GM21515 (cell line): ENCODE data around the gene C3orf33.

Experiments used
- ATAC-seq: cut with Tn5 transposase; IDR thresholded peaks from one replicate; pipeline ENCODE4 v1.9.1; 2021; ENCODE audit not compliant: unreplicated experiment

C3orf33 gene

DNA sequence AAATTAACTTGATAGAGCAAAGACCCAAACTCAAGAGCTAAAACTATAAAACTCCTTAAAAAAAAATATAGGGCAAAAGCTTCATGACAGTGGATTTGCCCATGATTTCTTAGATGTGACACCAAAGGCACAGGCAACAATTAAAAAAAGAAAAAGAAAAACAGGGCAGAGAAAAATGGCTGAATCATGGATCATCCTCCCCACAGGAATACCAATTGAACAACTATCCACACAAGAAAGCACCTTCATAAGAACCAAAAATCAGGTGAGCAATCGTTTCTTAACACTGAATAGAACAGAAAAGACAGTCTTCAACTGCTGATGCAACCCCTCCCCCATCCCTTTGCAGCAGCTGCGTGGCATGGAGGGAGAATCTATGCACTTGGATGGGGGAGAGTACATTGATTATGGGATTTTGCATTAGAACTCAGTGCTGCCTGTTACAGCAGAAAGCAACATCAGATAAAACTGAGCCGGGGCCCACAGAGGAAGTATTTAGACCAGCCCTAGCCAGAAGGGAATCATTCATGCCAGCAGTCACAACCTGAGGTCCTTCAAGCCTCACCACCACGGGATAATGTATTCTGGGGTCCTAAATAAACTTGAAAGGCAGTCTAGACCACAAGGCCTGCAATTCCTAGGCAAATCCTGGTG lies 15.7 kb downstream of the C3orf33 start:
- no peak for ATAC-seq

DNA sequence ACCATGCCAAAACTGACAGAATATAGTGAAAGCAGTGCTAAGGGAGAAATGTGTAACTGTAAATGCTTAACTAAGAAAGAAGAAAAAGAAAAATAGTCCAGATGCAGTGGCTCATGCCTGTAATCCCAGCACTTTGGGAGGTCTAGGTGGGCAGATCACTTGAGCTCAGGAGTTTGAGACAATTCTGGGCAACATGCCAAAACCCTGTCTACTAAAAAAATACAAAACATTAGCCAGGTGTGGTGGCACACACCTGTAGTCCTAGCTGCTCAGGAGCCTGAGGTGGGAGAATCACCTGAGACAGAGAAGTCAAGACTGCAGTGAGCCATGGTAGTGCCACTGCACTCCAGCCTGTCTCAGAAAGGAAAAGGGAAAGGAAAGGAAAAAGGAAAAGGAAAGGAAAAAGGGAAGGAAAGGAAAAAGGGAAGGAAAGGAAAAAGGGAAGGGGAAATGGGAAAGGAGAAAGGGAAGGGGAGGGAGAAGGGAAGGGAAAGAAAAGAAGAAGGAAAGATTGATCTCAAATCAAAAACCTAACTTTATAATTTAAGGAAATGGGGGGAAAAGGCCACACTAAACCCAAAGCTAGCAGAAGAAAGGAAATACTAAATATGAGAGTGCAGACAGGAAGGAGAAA lies 20.3 kb downstream of the C3orf33 start:
- ATAC-seq, result no peak

DNA sequence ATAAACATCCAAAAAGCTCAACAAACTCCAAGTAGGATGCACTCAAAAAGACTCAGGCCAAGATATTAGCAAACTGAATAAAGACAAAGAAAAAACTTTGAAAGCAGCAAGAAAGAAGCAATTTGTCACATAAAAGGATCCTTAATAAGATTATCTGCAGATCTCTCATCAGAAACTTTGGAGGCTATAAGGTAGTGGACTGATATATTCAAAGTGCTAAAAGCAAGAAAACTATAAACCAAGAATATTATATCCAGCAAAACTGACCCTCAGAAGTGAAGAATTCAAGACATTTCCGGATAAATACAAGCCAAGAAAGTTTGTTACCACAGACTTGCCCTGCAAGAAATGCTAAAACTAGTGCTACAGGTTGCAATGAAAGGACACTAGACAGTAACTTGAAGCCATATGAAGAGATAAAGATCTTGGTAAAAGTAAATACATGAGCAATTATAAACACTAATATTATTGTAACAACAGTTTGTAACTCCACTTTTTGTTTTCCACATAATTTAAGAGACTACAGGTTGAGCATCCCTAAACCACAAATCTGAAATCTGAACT lies 23.6 kb downstream of the C3orf33 start:
- no peak for ATAC-seq

DNA sequence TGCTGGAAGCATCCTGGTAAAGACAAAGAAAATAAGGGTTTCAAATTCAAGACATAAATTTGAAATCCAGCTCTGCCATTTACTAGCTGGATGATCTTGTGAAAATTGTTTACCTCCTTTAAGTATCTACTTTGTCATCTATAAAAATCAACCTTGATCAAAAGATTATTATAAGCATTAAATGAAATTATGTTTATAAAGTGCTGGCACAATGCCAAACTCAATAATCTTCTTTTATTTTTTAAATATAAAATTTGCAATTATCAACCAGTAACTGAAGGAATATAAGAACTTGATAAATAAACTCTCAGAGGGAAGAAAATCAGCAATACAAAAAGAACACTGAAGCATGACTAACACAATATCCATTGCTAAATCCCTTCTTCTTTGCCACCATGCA lies 25.8 kb downstream of the C3orf33 start:
- no peak for ATAC-seq

DNA sequence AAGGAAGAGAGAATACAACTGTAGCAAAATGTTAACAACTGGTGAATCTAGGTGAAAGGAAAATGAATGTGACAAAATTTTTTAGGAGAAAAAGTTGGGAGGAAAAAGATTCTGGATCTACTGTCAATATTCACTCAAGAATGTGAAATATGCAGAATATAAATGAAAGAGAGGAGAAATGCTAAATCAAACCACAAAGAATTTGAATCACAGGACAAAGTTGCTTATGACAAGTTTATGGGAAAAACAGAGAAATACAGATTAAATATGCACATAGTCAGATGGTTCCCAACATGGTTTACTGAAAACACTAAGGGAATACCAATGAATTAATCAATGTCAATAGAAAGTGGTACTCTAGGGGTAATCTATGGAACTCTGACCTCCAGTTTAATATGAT lies 27.6 kb downstream of the C3orf33 start:
- no peak for ATAC-seq

DNA sequence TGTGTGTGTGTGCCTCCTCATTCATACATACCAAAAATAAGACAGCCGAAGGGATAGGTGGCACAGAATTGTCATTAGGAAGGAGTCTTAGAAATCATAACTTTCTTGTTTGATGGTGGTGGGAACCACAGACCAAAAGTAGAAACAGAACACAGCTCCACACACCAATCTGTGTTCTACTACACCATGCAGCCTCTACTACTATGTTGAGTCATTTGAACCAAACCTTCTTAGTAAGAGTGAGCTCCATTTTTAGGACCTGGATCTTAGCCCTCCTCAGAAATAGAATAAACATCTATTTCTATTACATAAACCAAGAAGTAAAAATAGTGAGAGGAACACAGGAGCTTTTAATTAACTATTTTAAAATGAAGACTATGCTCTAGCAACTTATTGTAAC lies 33.3 kb downstream of the C3orf33 start:
- ATAC-seq, result no peak

DNA sequence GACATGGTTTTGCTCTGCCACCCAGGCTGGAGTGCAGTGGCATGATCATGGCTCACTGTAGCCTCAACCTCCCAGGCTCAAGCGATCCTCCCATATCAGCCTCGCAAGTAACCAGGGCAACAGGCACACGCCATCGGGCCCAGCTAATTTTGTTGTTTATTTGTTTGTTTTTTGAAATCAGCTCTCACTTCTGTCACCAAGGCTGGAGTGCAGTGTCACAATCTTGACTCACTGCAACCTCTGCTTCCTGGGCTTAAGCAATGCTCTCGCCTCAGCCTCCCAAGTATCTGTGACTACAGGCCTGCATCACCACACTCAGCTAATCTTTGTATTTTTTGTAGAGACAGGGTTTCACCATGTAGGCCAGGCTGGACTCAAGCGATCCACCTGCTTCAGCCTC lies 35.0 kb downstream of the C3orf33 start:
- no peak for ATAC-seq

DNA sequence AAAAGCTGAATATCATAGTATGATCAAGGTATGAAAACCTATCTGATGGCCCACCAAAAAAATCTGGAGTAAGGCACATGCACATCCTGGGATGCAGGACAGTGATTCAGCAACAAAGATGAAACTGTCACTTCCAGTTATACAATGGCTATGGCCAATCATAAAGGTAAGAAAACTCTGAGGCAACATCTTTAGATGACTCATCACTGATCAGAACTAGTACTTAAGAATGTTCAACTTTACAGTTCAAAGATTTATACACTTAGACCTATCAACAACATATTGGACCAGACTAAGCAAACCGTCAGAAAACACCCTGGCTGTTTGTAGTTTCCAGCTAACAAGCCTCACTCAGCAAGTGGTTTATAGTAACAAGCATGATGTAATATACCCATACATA lies 39.9 kb downstream of the C3orf33 start:
- ATAC-seq, result no peak

DNA sequence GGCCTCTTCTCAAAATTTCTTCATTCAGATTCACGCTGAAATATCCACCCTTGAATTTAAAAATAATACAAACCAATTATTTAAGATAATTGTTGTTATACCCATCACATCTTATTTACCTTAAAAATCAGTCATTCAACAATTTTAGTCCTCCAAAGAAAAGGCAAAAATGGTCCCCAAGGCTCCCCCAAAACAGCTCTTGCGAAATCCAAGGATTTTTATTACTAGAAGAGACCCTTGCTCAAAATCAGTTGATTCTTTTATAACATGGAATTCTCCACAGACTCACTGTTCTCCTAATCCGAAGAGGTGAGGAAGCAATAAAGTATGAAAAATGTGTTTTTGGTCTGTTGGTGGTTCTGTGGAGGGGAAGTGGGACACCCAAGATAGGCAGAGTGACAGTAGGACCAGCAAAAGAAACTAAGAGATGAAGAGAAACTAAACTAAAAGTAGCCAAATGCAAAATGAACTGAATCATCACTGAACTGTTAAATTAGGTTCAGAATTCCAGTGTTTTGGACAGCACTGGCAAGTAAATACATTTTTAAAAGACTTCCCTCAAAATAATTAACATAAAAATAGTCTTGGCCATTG lies 42.1 kb downstream of the C3orf33 start:
- peak; percentile 56 for ATAC-seq

DNA sequence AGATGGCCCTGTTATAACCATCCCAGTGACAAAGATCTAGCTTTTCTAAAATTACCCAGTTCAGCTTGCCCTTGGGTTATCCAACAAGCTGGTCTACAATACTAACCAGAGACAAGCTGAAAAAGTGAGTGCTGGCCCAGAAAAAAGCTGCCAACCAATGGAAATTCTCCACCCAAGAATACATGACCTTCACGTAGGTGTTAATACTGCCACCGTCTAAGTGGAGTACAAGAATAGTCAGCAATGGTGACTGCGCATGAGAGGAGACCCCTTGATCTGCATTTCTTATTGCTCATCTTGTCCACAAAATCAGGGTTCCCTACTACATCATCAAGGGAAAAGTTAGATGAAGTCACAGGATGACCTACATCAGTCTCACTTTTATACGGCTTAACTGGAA lies 45.4 kb downstream of the C3orf33 start:
- no peak for ATAC-seq

DNA sequence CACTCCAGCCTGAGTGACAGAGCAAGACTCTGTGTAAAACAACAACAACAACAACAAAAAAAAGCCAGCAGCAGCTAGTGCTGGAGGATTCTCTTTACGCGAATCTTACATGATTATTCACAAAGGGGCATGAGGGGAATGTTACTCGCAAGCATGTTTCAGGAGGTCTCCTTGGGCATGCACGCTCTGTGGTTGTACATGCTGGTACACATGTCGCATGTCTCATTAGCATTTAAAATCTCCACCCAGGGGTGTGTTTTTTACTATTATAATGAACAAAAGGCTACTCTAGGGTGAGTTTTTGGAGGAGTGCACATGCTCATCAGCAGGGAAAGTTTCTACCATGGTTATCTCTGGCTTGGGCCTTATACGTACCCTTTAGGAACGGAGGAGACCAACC lies 48.5 kb downstream of the C3orf33 start:
- no peak for ATAC-seq

DNA sequence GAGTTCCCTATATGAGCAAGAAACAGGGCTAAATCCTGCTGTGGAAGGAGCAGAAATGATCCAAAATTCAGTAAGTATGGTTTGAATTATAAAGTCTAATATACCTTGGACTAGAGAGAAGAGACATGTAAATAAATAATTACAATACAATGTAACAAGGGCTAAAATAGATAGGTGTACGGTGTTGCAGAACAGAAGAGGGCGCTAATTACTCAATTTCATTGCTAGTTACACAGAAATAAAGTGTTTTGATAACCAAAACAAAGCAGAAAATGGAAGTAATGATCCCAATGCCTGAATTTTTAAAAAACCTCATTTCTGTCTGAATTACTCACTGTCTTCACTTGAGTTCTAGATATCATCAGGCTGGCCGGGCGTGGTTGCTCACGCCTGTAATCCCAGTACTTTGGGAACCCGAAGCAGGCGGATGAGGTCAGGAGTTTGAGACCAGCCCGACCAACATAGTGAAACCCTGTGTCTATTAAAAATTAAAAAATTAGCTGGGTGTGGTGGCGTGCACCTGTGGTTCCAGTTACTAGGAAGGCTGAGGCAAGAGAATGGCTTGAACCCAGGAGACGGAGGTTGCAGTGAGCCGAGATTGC lies 52.9 kb downstream of the C3orf33 start:
- no peak for ATAC-seq

DNA sequence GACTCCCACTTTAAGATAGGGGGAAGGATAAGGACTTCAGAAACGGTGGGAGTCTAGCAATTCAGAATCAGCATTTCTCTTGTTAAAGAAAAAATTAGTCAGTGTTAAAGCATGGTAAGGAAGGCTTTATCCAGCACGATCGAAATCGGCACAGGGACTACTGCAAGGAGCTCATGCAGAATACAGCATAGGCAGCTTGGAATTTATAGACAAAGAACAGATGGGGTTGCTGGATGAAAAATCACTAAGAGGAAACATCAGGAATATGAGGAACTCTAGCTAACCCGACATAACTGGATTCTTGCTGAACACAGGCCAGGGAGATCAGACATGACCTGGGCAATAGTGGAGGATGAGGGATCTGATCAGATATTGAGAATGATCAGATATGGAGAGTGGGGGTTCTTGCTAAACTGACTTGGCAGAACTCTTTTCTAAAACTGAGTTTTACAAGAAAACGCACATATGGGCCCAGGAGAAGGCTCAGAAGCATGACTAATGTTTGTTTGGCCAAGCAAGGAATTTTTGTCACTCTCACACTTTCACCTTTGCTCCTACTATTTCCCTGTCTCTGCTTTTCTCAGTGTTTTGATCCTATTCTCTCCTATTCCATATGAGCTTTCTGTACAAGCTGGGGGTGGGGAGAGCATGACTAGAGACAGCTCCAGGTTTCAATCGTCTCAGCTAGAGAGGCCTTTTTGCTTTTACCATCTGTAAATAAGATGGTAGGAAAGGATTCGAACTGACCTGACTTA lies 57.3 kb downstream of the C3orf33 start:
- ATAC-seq, result no peak

DNA sequence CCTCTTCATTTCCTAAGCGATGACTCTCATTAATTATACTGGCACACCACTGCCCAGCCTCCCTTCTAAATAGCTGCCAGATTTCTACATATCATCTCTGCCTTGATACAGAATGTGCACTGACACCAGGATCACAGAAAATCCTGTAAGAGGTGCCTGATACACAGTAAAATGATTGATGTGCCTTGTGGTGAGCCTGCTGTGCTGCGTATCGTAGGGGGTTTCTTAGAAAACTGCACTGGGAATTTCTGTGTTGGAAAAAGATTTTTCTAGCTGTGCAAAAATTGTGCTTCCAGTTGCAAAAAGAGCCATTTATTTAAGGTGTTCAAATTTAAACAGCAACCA lies 58.2 kb downstream of the C3orf33 start:
- no peak for ATAC-seq

DNA sequence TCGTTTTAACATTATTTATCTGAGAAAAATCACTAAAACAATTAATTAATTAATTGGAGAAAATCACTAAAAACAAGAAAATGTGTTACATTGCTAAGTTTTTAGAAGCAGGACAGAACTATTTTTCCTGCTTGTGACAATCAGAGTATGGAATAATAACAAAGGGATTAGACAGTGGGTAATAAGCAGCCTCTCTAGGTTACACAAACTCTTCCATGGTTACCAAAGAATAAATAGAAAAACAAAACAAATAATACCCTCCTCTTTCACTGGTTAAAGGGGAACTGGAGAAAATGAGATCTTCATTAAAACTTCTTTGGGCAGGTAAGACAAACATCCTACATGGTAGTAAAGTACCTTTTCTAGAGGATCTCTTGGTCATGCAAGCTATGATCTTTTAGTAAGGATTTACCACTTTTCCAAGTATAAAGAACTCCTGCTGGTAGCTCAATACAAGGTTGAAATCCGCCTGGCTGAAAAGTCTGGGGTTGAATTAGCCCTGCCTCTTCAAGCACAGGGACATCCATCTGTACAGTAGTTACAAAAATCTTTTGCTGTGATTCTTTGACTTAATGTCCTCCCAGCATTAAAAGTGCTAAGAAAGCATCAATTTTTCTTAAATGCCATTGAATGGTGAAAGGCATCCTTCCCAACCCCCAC lies 58.7 kb downstream of the C3orf33 start:
- ATAC-seq, result no peak

DNA sequence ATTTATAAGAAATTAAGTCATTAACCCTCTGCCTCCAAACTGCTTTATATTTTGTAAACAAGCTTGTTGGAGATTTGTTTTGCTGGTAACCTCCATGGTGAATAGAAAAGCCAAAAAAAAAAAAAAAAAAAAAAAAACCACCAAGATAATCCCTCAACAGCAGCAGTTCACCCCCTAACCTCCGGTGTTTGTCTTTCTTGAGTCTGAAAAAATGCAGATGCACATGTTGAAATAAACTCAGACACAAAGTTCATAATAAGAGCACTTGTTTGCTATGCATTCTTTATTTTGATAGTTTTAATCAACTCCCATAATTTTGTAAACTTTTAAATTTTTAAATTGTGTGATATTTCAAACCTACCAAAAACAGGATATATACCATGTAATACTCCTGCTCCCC lies 59.4 kb downstream of the C3orf33 start:
- ATAC-seq, result no peak

DNA sequence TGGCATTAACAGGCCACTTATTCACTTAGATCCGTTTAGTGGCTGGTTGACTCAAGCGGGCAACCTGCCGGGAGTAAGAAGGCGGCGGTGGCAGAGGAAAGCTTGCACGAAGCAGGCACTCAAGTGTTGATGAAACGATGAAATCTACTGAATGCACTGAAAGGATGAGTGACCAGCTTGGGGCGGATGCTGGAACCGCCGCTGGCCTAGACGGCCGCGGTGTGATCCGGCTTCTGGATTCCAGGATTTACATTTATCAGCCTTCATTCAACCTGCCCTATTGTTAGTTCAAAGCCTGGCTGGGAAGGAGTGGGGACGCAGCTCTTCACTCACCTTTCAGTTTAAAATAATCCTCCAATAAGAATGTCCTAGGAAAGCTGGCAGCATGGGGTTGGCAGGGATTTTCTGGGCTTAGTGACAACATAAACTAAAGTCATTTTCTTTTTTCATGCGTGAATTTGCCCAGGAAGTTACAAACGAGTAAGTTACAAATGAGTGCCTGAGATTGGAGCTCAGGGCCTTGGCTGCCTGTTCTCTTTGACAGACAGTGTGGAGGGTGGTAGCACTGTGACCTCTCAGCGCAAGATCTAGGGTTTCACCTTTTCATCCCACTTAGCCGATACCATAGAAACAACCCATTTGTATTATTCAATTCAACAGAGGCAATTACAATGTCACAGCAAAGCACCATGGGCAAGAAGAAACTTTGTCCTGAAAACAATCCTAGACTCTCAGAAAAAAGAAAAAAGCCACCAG lies 60.1 kb downstream of the C3orf33 start:
- no peak for ATAC-seq

DNA sequence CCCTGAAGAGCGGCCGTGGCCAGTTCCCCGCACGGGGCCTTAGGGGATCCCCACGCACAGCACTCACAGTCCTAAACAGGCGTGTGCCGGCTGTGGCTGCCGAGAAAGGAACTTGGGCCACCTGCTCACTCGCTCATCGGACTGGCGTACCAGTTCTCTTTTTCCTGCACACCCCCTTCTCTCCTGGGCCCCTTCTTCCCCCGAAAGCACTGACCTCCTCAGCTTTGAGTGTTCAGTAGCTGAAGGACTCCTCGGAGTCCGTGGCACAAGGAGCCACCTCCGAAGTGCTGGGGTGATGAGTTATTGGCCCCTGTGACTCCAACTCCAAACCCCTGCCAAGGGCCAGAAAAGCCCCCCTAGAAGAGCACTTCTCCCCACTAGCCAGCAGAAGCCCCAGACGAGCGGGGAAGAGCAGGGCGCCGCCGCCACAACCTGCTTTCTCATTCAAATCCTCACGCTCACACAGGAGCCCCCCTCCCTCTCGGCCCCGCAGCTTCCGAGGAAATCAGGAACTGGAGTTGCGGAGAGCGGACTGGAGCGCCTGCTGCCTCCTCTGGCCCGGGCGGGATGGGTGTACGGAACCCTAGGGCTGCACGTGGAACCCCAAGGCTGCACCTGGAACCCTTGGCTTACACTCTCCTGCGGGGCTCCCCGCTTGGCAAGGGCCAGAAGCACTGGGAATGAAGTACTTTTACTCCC lies 61.3 kb downstream of the C3orf33 start, which contains the start of gene PLCH1:
TSS of gene PLCH1 (minus strand) at position 446 of the 699 bp plus-strand sequence. CDS start 40,847 bp downstream, outside the sequence.
- ATAC-seq, result peak; percentile 57

DNA sequence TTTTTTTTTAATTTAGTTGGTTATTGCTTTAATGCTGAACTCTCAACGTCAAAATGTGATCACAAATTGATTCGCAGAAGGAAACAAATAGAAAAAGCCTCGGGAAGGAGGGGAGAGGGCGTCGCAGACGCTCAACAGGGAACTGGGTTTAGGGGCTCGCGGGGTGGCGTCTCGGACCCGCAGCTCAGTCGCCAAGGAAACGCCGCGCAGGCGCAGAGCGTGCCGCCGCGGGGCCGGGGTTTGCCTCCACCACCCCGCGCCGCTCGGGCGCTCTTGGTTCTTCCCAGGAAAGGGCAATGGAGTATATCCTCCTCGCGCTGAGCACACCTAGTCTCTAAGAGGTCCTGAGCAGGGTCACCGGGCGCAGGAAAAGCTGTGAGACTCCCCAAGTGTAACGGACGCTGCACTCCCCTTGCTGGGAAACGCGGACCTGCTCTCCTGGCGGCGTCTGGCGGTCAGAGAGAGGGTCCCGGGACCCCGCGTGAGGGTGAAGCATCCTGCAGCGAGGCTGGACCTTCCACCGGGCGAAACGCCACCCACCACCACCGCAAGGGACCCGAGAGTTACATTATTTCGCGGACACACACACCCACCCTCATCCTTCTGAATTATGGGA lies 62.0 kb downstream of the C3orf33 start:
- peak; percentile 49 for ATAC-seq
